Astrocyte (in vitro differentiated cells and primary cell): Measurements from ENCODE around the gene SAPCD2. TPM values are rescaled to one million over a fixed set of nuclear protein-coding genes. Genes with fewer than 3 reads are reported as not detected.

Source experiments
- DNase-seq: peaks from one replicate; pipeline ENCODE4 v3.0.0-alpha.2; 2010; ENCODE audit warnings: low read depth
- FAIRE-seq: peaks from 2 replicates; lab custom pipeline; 2011; peaks lifted over from hg19 to GRCh38; lab: Jason Lieb, UNC
- H2AFZ ChIP-seq: 2 replicates; pipeline ENCODE4 v1.6.0; 2012; ENCODE audit warnings: low read depth, low read length, inconsistent platforms
- H3K27ac ChIP-seq: 2 replicates; pipeline ENCODE4 v1.5.1; 2011; ENCODE audit warnings: low read depth, low read length, inconsistent platforms
- H3K27me3 ChIP-seq: 2 replicates; pipeline ENCODE4 v1.6.0; 2011; ENCODE audit warnings: low read length, inconsistent platforms; ENCODE audit not compliant: insufficient read depth
- H3K36me3 ChIP-seq: 2 replicates; pipeline ENCODE4 v1.5.1; 2011; ENCODE audit warnings: low read length, inconsistent platforms; ENCODE audit not compliant: insufficient read depth
- H3K4me1 ChIP-seq: 2 replicates; pipeline ENCODE4 v1.5.1; 2011; ENCODE audit warnings: low read length, inconsistent platforms; ENCODE audit not compliant: insufficient read depth
- H3K4me2 ChIP-seq: 2 replicates; pipeline ENCODE4 v1.6.0; 2012; ENCODE audit warnings: low read length, inconsistent platforms
- H3K4me3 ChIP-seq: 2 replicates; pipeline ENCODE4 v1.5.1; 2011; ENCODE audit warnings: low read depth, mild to moderate bottlenecking, low read length, inconsistent platforms; ENCODE audit not compliant: insufficient read depth
- H3K79me2 ChIP-seq: 2 replicates; pipeline ENCODE4 v1.6.0; 2012; ENCODE audit warnings: mild to moderate bottlenecking, low read length, inconsistent platforms; ENCODE audit not compliant: insufficient read depth
- H3K9ac ChIP-seq: 2 replicates; pipeline ENCODE4 v1.6.0; 2012; ENCODE audit warnings: mild to moderate bottlenecking, low read length, inconsistent platforms
- H3K9me3 ChIP-seq: 2 replicates; pipeline ENCODE4 v1.5.1; 2012; ENCODE audit warnings: low read depth, mild to moderate bottlenecking, low read length, inconsistent platforms; ENCODE audit not compliant: insufficient read depth
- H4K20me1 ChIP-seq: 2 replicates; pipeline ENCODE4 v1.6.0; 2012; ENCODE audit warnings: low read length, inconsistent platforms; ENCODE audit not compliant: insufficient read depth
- H3K27ac Mint-ChIP-seq: one replicate; pipeline ENCODE4 v1.8.0; 2021; ENCODE audit warnings: mild to moderate bottlenecking, mixed read lengths; ENCODE audit not compliant: unreplicated experiment
- H3K27me3 Mint-ChIP-seq: one replicate; pipeline ENCODE4 v1.8.0; 2021; ENCODE audit warnings: low read depth, mixed read lengths; ENCODE audit not compliant: unreplicated experiment
- H3K36me3 Mint-ChIP-seq: one replicate; pipeline ENCODE4 v1.8.0; 2021; ENCODE audit warnings: low read depth, mixed read lengths; ENCODE audit not compliant: unreplicated experiment
- H3K4me1 Mint-ChIP-seq: one replicate; pipeline ENCODE4 v1.8.0; 2021; ENCODE audit warnings: low read depth, mixed read lengths; ENCODE audit not compliant: unreplicated experiment
- H3K4me3 Mint-ChIP-seq: one replicate; pipeline ENCODE4 v1.8.0; 2021; ENCODE audit warnings: mild to moderate bottlenecking, moderate library complexity, mixed read lengths; ENCODE audit not compliant: unreplicated experiment
- H3K9me3 Mint-ChIP-seq: one replicate; pipeline ENCODE4 v1.8.0; 2021; ENCODE audit warnings: mild to moderate bottlenecking, mixed read lengths; ENCODE audit not compliant: unreplicated experiment
- EZH2 ChIP-seq: IDR thresholded peaks from 2 replicates; pipeline ENCODE4 v1.6.1; 2012; ENCODE audit warnings: mild to moderate bottlenecking, low read length, inconsistent platforms; ENCODE audit not compliant: insufficient read depth
- total RNA-seq: library from RNA; stranded (reverse); gene quantifications from 2 replicates; pipeline ENCODE4 v1.2.1, GENCODE V29; 2021
- TF ChIP-seq, protein P1 (sequence below): IDR thresholded peaks from 2 replicates; pipeline ENCODE4 v1.5.1; 2011; ENCODE audit warnings: low read depth, mild to moderate bottlenecking, inconsistent platforms, low read length, moderate library complexity; ENCODE audit not compliant: insufficient read depth

Gene SAPCD2
- total RNA-seq, 1 donor from 2014 or later = 0.43 TPM

- H3K27me3 ChIP-seq = peaks cover 5% of the 10 kb centered on the region
- TF ChIP-seq, protein P1, sequence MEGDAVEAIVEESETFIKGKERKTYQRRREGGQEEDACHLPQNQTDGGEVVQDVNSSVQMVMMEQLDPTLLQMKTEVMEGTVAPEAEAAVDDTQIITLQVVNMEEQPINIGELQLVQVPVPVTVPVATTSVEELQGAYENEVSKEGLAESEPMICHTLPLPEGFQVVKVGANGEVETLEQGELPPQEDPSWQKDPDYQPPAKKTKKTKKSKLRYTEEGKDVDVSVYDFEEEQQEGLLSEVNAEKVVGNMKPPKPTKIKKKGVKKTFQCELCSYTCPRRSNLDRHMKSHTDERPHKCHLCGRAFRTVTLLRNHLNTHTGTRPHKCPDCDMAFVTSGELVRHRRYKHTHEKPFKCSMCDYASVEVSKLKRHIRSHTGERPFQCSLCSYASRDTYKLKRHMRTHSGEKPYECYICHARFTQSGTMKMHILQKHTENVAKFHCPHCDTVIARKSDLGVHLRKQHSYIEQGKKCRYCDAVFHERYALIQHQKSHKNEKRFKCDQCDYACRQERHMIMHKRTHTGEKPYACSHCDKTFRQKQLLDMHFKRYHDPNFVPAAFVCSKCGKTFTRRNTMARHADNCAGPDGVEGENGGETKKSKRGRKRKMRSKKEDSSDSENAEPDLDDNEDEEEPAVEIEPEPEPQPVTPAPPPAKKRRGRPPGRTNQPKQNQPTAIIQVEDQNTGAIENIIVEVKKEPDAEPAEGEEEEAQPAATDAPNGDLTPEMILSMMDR = no peak
- TF ChIP-seq EZH2 = no peak
- H3K9ac ChIP-seq = peak overlapping the region; percentile 48
- DNase-seq = no peak
- peaks cover 22% of the 10 kb centered on the region for H3K79me2 ChIP-seq
- no peak overlapping the region for H2AFZ ChIP-seq
- no peaks in the 10 kb centered on the region for H3K9me3 Mint-ChIP-seq
- no peak overlapping the region for H3K27ac ChIP-seq
- H3K36me3 Mint-ChIP-seq = no peaks in the 10 kb centered on the region
- peak overlapping the region; percentile 65 for H3K4me3 ChIP-seq
- FAIRE-seq = no peak
- peaks cover 16% of the 10 kb centered on the region for H3K4me1 ChIP-seq
- H3K4me3 Mint-ChIP-seq = peak overlapping the region; percentile 79
- peaks cover 19% of the 10 kb centered on the region for H3K27me3 Mint-ChIP-seq
- peaks cover 32% of the 10 kb centered on the region for H4K20me1 ChIP-seq
- peak overlapping the region; percentile 72 for H3K27ac Mint-ChIP-seq
- peaks cover 2% of the 10 kb centered on the region for H3K4me1 Mint-ChIP-seq
- no peaks in the 10 kb centered on the region for H3K36me3 ChIP-seq
- H3K4me2 ChIP-seq = peak overlapping the region; percentile 98
- no peaks in the 10 kb centered on the region for H3K9me3 ChIP-seq
Observed at GRCh38 chr9:137044502-137045177, 25.7 kb downstream of the SAPCD2 start.

- FAIRE-seq = no peak
- Mint-ChIP-seq H3K27me3 (peaks cover 15% of the 10 kb centered on the region), H3K9me3 (no peaks in the 10 kb centered on the region), H3K4me3 (no peak overlapping the region), H3K4me1 (peaks cover 2% of the 10 kb centered on the region), H3K36me3 (no peaks in the 10 kb centered on the region), H3K27ac (no peak overlapping the region)
- peaks cover 32% of the 10 kb centered on the region for H4K20me1 ChIP-seq
- H2AFZ ChIP-seq = no peak overlapping the region
- H3K36me3 ChIP-seq = no peaks in the 10 kb centered on the region
- TF ChIP-seq, protein P1 = no peak
- TF ChIP-seq EZH2 = no peak
- H3K4me1 ChIP-seq = peaks cover 16% of the 10 kb centered on the region
- H3K4me2 ChIP-seq = peak overlapping the region; percentile 98
- H3K27me3 ChIP-seq = no peaks in the 10 kb centered on the region
- H3K4me3 ChIP-seq = no peak overlapping the region
- no peak overlapping the region for H3K9ac ChIP-seq
- H3K9me3 ChIP-seq = no peaks in the 10 kb centered on the region
- no peak overlapping the region for H3K27ac ChIP-seq
- H3K79me2 ChIP-seq = peaks cover 22% of the 10 kb centered on the region
- DNase-seq = no peak
Observed at GRCh38 chr9:137044037-137044436, 26.3 kb downstream of the SAPCD2 start.
